GM12892 (cell line): ENCODE measurements around the gene ADARB2.

Experiments
- DNase-seq: peaks from one replicate; pipeline ENCODE4 v3.0.0; 2011; ENCODE audit not compliant: insufficient read length
- FAIRE-seq: peaks from 2 replicates; lab custom pipeline; 2011; peaks lifted over from hg19 to GRCh38; lab: Jason Lieb, UNC
- POLR2A ChIP-seq: IDR thresholded peaks from 2 replicates; pipeline ENCODE4 v1.6.1; 2011; ENCODE audit warnings: low read depth, low read length, control low read depth
- POLR2AphosphoS5 ChIP-seq: IDR thresholded peaks from 2 replicates; pipeline ENCODE4 v1.6.1; 2011; ENCODE audit warnings: low read depth, low read length, control low read depth
- TAF1 ChIP-seq: IDR thresholded peaks from 2 replicates; pipeline ENCODE4 v1.6.1; 2011; ENCODE audit warnings: low read depth, mild to moderate bottlenecking, control low read depth, low read length, borderline replicate concordance

Gene ADARB2

DNA sequence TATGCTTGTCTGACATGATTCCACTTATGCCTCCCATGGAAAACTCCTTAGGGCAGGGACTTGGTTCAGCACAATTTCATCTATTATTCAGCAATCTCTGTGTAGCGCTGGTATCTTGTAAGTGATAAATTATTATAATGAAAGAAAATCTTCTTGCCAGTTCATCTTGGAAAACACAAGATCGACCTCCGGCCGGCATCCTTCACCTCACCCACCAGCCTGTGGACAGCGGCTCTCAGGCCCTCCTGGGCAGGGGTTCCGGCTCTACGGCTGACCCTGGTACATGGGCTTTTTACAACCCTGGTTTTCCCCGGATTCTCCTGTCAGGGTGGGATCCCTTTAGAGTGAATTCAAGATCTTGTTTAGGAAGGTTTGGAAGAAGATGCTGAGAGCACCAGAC lies 145.6 kb downstream of the ADARB2 start:
- TF ChIP-seq TAF1 = no peak
- no peak for TF ChIP-seq POLR2AphosphoS5
- no peak for FAIRE-seq
- DNase-seq = no peak

DNA sequence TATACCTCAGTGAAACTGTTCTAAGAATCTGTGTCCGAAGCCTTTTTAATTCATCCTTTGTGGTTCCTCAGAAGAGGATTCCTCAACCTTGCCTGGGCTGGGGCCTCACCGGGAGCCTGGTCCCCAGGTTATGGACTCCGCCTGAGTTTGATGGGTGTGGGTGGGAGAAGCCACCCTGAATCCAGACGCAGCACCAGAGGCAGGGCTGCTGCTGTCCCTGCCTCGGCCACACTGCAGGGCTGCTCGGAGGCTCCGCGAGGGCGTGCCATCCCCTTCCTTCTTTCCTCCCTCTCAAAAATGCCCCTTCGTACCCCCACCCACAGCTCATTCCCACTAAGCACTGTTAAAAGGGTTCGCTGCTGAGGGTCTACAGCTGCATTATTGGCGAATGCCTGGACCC lies 146.3 kb downstream of the ADARB2 start:
- DNase-seq = no peak
- TF ChIP-seq POLR2A (no peak), POLR2AphosphoS5 (no peak), TAF1 (no peak)
- no peak for FAIRE-seq

DNA sequence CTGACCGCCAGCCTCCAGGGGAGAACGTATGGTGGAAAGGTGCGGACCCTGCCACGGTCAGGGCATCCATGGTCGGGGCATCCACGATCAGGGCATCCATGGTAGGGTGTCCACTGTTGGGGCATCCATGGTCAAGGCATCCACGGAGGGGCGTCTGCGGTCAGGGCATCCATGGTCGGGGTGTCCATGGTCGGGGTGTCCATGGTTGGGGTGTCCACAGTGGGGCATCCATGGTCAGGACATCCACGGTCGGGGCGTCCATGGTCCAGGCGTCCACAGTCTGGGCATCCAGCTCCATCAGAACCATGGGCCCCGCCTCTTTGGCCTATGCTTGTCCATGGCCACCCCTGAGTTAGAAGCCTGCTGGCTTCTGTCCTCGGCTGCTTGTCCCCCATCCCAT lies 148.1 kb downstream of the ADARB2 start:
- TF ChIP-seq POLR2AphosphoS5 (no peak), POLR2A (no peak), TAF1 (no peak)
- FAIRE-seq (no peak), DNase-seq (no peak)

DNA sequence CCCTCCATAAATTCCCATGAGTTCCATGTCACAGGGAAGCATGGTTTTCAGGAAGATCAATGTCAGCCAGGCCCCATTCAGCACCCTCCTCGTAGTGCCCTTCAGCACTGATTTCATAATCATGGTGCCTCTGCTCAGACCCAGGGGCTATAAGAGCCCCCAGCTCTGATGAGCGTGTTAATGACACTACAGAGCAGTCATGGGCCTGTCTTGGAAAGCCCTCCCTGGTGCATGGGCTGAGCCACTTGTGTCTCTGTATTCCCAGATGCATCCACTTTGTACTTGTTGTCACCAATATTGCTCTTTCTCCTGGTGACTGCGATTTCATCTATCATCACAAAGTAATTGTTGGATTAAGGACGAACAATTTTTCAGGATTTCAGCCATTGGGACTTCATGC lies 154.6 kb downstream of the ADARB2 start:
- DNase-seq (no peak), FAIRE-seq (no peak)
- TF ChIP-seq POLR2AphosphoS5 (no peak), POLR2A (no peak), TAF1 (no peak)

DNA sequence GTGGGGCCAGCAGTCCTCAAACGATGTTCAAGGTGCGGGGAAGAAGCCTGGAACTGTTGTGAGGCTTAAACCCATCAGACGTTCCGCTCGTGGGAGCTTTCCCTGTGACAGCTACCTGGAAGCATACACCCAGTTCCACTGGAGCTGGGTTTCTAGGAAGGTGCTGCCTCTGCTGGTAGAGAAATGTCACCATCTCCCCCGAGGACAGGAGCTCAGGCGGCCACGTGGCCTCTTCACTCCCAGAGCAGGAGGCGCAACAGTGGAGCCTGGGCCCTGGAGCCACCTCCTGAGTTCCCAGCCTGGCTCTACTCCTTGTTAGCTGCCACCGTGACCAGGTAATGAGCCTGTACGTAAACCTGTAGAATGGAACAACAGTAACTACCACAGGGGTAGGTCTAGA lies 156.1 kb downstream of the ADARB2 start:
- no peak for DNase-seq
- no peak for FAIRE-seq
- no peak for TF ChIP-seq POLR2A
- TF ChIP-seq TAF1 = no peak
- no peak for TF ChIP-seq POLR2AphosphoS5

DNA sequence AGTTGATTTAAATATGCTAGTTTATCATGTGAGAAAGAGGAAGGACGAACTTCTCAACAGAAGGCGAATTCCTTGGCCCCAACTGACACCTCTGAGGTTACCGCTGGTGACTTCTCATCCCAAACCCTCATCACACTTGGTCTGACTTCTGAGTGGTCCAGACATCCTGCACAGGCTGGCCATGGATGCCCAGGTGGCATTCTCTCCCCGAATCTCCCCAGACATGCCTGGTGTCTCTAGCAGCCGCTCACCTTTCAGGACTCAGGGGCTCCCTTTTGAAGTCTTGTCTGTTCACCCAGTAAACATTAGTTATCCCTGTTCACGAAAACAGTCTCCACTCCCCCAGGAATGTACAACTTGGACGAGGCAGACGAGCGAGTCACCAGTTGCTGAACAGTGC lies 157.7 kb downstream of the ADARB2 start:
- FAIRE-seq (no peak), DNase-seq (no peak)
- TF ChIP-seq POLR2AphosphoS5 (no peak), TAF1 (no peak), POLR2A (no peak)

DNA sequence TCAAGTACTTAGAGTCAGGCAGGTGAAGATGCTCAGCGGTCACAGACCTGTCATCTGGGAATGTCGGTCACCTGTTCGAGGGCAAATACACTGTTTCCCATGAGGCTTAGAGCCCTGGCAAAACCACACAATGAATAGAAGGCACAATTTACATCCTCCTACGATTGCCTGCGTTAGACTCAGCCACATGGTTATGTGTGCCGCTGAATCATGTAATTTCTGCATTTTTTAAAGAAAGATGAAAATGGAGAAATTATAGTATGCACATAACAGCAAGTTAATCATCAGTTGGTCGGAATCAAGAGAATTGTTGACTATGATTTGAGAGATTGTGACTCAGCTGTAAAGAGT lies 158.2 kb downstream of the ADARB2 start:
- no peak for DNase-seq
- FAIRE-seq = no peak
- no peak for TF ChIP-seq POLR2A
- TF ChIP-seq POLR2AphosphoS5 = no peak
- no peak for TF ChIP-seq TAF1

DNA sequence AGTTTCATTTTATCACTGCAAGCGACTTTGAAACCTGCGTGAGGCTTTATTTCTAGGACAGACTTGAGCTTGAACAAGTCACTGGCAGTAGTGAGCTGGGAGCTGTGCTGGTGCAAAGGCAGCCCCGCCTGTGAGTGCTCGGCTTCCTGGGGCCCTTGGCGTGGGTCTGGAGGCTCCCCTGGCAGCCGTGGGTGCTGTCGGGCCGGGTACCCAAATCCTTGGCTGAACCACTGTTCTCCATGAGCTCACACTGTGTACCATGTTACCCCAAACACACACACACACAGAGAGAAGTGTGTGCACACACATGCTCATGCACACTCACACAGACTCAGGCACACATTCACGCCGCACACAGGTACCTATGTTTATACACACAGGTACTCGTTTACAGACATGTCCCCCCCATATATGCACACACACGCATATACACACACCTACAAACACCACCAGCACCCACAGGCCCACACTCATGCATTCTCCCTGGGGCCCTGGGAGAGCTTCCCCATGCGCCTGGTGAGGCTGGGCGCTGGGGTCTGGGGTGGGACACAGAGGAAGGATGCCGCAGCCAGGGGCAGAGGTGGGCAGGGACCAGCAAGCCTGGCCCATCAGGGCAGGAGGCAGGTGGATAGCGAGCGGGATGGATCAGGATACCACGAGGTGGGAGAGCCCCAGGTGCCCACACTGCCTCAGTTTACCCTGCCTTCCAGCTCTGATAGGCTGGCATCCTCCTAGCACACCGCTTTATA lies 158.8 kb downstream of the ADARB2 start:
- TF ChIP-seq POLR2AphosphoS5 (no peak), POLR2A (no peak), TAF1 (no peak)
- FAIRE-seq (no peak), DNase-seq (no peak)

DNA sequence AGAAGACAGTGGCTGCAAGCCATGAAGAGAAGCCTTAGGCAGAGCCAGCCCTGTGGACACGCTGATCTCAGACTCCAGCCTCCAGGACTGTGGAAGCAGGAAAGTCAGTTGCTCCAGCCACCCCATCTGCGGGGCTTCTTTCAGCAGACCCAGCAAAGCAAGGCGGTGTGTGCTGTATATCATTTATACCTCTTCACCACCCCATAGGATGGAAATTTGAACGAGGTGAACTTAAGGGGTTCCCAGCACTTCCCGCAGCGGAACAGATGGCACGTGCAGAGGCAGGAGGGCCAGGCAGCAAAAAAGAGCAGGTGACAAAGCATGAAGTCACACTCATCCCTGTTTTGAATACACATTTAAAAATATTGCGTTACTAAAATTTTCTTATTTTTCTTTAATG lies 159.4 kb downstream of the ADARB2 start:
- no peak for TF ChIP-seq POLR2AphosphoS5
- no peak for TF ChIP-seq POLR2A
- TF ChIP-seq TAF1 = no peak
- FAIRE-seq (no peak), DNase-seq (no peak)

DNA sequence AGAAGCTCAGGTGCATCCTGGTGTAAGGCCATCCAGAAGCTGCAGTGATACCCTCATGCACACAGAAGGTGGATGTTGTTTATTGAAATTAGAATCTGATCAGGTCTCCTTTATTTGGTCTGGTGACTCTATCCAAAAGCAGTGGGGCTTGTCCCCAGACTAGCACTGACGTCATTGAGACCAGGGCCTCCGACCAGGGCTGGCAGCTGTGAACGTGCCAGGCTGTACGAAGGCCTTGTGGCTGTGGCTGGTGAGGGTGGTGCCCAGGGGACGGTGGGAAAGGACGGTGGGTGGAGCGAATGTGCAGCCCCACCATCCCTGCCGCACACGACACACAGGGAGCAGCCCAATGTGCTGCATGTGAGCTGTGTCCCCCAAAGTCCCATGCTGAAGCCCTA lies 160.0 kb downstream of the ADARB2 start:
- DNase-seq = no peak
- no peak for FAIRE-seq
- TF ChIP-seq TAF1 (no peak), POLR2AphosphoS5 (no peak), POLR2A (no peak)

DNA sequence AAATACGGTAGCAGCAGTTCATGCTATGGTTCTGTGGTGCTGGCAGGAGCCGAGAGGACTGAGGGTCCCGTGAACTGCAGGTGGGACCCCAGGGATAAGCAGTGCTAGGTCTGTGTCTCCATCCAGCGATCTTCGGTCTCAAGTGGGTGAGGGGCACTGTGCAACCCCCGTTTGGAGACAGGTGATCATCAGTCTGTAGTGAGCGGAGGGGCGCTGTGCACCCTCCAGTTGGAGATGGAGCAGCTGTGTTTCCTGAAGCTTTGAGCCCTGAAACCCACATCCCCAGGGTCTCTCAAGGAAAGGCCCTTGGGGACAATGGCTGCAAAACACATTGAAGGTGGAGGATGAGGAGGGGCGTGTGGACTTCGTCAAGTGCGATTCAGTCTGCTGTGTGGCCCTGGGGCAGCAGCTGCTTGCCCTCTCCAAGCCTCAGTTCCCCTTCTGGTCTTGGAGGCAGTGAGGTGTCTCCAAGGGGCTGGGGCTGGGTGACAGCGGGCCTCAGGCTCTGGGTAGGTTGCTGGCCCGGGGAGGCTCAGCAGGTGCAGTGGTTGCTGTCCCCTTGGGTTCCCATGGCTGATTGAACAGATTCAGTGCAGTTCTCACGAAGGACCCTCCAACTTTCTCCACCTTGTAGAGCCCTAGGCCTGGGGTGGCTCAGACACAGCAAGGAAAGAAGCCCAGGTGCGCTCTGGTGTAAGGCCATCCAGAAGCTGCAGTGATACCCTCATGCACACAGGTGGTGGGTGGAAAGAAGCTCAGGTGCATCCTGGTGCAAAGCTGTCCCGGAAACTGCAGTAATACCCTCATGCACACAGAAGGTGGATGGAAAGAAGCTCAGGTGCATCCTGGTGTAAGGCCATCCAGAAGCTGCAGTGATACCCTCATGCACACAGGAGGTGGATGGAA lies 160.6 kb downstream of the ADARB2 start:
- FAIRE-seq (no peak), DNase-seq (no peak)
- no peak for TF ChIP-seq TAF1
- no peak for TF ChIP-seq POLR2A
- TF ChIP-seq POLR2AphosphoS5 = no peak

DNA sequence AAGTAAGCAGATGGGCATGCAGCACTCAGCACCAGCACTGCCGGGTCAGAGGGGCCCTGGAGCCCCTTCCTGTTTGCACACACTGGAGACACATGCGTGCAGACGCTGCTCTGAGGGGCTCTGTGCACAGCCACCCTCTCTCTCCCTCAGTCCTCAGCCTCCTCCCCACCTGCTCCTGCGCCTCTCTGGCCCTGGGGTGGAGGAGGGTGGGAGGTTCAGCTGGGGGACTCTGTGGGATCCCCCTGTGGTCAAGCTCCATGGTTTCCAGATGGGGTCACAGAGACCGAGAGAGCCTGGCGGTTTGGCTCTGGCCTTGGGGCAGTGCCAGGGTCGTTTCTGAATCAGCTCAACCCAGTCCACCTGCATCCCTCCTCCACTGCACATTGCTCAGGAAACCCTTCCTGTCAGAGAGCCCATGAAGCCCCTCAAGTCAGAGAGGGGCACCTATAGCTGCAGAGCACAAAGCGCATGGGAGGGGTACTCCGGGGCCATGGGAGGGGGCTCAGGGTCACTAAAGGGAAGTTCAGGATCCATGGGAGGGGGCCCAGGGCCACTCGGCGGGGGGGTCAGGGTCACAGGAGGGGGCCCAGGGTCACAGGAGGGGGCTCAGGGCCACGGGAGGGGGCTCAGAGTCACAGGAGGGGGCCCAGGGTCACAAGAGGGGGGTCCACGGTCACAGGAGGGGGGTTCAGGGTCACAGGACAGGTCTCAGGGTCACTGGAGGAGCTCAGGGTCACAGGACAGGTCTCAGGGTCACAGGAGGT lies 161.7 kb downstream of the ADARB2 start:
- TF ChIP-seq POLR2A = no peak
- TF ChIP-seq POLR2AphosphoS5 = no peak
- TF ChIP-seq TAF1 = no peak
- no peak for DNase-seq
- no peak for FAIRE-seq

DNA sequence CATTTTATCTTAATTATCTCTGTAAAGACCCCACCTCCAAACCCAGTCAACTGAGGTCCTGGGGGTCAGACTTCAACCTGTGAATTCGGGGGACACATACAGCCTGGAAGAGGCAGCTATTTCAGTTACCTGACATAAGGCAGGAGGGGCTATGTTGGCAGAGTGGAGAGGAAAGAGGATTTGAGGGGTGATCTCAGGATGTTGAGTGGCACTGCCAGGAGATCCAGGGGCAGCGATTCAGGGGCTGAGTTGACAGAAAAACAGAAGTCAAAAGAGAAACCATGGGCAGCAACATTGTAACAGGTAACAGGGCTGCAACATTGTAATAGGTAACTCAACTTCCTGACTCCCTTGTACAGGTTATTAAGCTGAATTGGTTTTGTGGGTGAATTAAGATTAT lies 162.6 kb downstream of the ADARB2 start:
- TF ChIP-seq POLR2AphosphoS5 (no peak), TAF1 (no peak), POLR2A (no peak)
- DNase-seq = no peak
- FAIRE-seq = no peak
